BLaER1 (cell line): ENCODE data around the gene PGAM5.
"Not testable (repeated sequence)": the region's sequence is repeated elsewhere in the genome, so short reads cannot be mapped to it uniquely, and the experiment has no call there.

Experiments used
- H3K27ac ChIP-seq: shearing (Covaris generic); formaldehyde crosslinking; 2 replicates; pipeline ENCODE4 v1.8.1; 2022
- H3K27me3 ChIP-seq: shearing (Covaris generic); formaldehyde crosslinking; 2 replicates; pipeline ENCODE4 v1.8.1; 2022
- H3K36me3 ChIP-seq: shearing (Covaris generic); formaldehyde crosslinking; 2 replicates; pipeline ENCODE4 v1.8.1; 2022
- H3K4me1 ChIP-seq: shearing (Covaris generic); formaldehyde crosslinking; 2 replicates; pipeline ENCODE4 v1.8.1; 2022
- H3K4me2 ChIP-seq: shearing (Covaris generic); formaldehyde crosslinking; 2 replicates; pipeline ENCODE4 v1.8.1; 2022
- H3K4me3 ChIP-seq: shearing (Covaris generic); formaldehyde crosslinking; 2 replicates; pipeline ENCODE4 v1.8.1; 2022
- H3K9ac ChIP-seq: shearing (Covaris generic); formaldehyde crosslinking; 2 replicates; pipeline ENCODE4 v1.8.1; 2022
- H3K9me3 ChIP-seq: shearing (Covaris generic); formaldehyde crosslinking; 2 replicates; pipeline ENCODE4 v1.8.1; 2022
- H4K20me1 ChIP-seq: shearing (Covaris generic); formaldehyde crosslinking; 2 replicates; pipeline ENCODE4 v1.8.1; 2022
- Cebpa-rat ChIP-seq: shearing (Covaris generic); IDR thresholded peaks from 2 replicates; pipeline ENCODE4 v1.8.1; 2022

PGAM5 gene

DNA sequence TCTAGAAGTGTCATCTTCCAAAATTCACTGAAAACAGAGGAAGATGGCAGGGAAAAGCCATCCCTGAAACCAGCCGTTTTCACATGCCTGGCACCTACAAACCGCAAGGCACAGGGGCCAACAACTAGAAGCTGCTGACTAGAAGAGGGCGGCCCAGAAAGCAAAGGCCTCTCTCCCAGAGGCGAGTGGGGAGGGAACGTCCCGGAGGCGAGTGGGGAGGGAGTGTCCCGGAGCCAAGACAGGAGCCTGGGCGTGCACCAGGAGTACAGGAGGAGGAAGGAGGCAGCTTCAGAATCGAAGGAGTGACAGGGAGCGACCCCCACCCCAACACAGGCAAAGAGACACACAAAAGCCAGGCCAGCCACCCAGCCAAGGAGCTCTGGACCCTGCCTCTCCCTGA, 30.0 kb downstream of the PGAM5 start:
- peaks cover 100% of the 10 kb centered on the region for H3K36me3 ChIP-seq
- no peaks in the 10 kb centered on the region for H3K9me3 ChIP-seq
- H3K4me1 ChIP-seq, result no peaks in the 10 kb centered on the region
- H3K27me3 ChIP-seq, result no peaks in the 10 kb centered on the region
- peaks cover 99% of the 10 kb centered on the region for H4K20me1 ChIP-seq
- H3K4me3 ChIP-seq, result no peak overlapping the region
- H3K27ac ChIP-seq, result no peak overlapping the region
- TF ChIP-seq Cebpa-rat, result no peak
- H3K9ac ChIP-seq, result no peak overlapping the region
- no peak overlapping the region for H3K4me2 ChIP-seq

DNA sequence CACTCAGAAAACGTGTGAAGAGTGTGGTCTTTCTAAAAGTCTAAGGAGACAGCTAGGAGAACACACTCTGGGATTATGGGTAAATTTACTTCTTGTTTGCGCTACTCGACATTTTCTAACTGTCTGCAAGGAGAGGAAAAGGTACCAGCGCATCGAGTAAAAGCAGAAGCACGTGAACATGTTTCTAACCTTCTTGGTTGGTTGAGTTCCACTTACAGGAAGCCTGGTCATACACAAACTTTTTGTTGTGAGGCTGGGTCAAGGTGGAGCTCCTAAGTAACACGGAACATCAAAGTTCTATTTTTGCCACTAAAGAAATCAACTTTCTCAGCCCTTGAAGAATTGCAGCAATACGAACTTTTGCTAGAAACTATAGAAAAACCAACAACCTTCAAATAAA, 31.0 kb downstream of the PGAM5 start:
- no peak overlapping the region for H3K4me3 ChIP-seq
- peaks cover 100% of the 10 kb centered on the region for H3K36me3 ChIP-seq
- H3K27ac ChIP-seq, result no peak overlapping the region
- H3K9me3 ChIP-seq, result no peaks in the 10 kb centered on the region
- no peak for TF ChIP-seq Cebpa-rat
- no peaks in the 10 kb centered on the region for H3K4me1 ChIP-seq
- no peak overlapping the region for H3K9ac ChIP-seq
- peaks cover 99% of the 10 kb centered on the region for H4K20me1 ChIP-seq
- no peaks in the 10 kb centered on the region for H3K27me3 ChIP-seq
- H3K4me2 ChIP-seq, result no peak overlapping the region

DNA sequence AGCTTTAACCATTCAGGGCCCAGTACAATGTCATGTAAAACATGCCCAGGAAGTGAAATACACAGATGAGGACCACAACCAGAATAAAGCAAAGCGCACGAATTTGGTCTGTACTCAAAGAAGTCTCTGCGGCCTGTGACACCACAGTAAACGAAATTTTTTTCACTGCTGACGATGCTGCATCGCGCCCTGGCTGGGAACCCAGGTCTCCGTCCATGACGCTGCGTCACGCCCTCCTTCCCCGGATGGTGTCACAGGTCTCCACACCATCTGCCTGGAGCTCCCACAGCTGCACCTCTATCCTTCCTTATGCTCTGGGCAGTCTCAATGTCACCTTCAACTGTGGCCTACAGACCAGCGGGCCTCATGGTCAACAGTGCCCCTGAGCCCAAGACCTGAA, 33.2 kb downstream of the PGAM5 start:
- Histone ChIP-seq H3K4me3 (no peak overlapping the region), H3K27me3 (no peaks in the 10 kb centered on the region), H3K36me3 (peaks cover 100% of the 10 kb centered on the region), H4K20me1 (peaks cover 100% of the 10 kb centered on the region), H3K9me3 (no peaks in the 10 kb centered on the region), H3K9ac (no peak overlapping the region), H3K27ac (no peak overlapping the region), H3K4me1 (no peaks in the 10 kb centered on the region), H3K4me2 (no peak overlapping the region)
- no peak for TF ChIP-seq Cebpa-rat

DNA sequence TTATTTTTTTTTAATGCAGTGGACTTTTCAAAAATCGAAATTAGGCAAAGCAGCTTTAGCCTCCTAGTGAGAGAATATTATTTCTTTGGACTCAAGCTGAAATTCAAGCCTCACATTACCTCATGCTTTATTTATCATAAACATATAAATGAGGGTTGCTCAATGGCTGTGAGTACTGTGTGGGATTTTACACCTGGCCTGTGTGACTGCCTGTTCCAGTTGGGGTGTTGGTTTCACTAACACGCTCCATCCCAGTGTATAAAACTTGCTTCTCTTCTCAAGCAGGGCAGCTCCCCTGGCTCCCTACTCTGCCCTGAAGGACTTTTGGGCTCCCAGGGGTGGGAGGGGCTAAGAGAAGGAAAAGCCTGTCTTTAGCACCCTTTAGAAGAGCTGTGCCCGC, 36.0 kb downstream of the PGAM5 start:
- no peak for TF ChIP-seq Cebpa-rat
- Histone ChIP-seq H3K4me1 (no peaks in the 10 kb centered on the region), H3K27ac (no peak overlapping the region), H3K36me3 (peaks cover 100% of the 10 kb centered on the region), H3K4me2 (no peak overlapping the region), H3K9ac (no peak overlapping the region), H3K27me3 (no peaks in the 10 kb centered on the region), H3K9me3 (no peaks in the 10 kb centered on the region), H3K4me3 (no peak overlapping the region), H4K20me1 (peaks cover 100% of the 10 kb centered on the region)

DNA sequence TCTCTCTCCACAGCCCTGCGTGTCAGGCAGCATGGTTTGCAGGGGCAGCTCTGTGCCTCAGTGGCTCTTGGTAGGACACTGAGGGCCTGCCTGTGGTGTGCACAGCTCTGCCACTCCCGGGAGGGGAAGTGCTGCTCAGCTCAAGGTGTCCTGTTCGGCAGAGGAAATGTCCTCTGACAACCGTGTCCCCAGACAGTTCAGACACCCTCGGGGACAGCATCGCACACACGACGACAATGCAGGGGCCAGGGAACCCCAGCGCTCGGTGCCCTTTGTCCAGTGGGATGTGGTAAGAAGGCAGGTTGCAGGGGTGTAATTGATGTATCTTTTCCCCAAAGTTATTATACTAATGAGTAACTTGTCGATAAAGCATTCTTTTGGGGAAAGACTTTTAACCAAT, 36.8 kb downstream of the PGAM5 start:
- Histone ChIP-seq H3K4me2 (no peak overlapping the region), H3K36me3 (peaks cover 100% of the 10 kb centered on the region), H3K4me3 (no peak overlapping the region), H3K27ac (no peak overlapping the region), H3K27me3 (no peaks in the 10 kb centered on the region), H3K9me3 (no peaks in the 10 kb centered on the region), H4K20me1 (peaks cover 100% of the 10 kb centered on the region), H3K9ac (no peak overlapping the region), H3K4me1 (no peaks in the 10 kb centered on the region)
- no peak for TF ChIP-seq Cebpa-rat

GRCh38 chr12:132747896-132748295, 37.3 kb downstream of the PGAM5 start:
- H3K9ac ChIP-seq, result no peak overlapping the region
- no peak for TF ChIP-seq Cebpa-rat
- no peaks in the 10 kb centered on the region for H3K27me3 ChIP-seq
- H3K4me3 ChIP-seq, result no peak overlapping the region
- no peaks in the 10 kb centered on the region for H3K4me1 ChIP-seq
- H3K9me3 ChIP-seq, result no peaks in the 10 kb centered on the region
- H3K36me3 ChIP-seq, result peaks cover 100% of the 10 kb centered on the region
- H3K4me2 ChIP-seq, result no peak overlapping the region
- peaks cover 100% of the 10 kb centered on the region for H4K20me1 ChIP-seq
- H3K27ac ChIP-seq, result no peak overlapping the region

- H3K9me3 ChIP-seq, result no peaks in the 10 kb centered on the region
- H3K9ac ChIP-seq, result no peak overlapping the region
- H3K4me3 ChIP-seq, result no peak overlapping the region
- no peak overlapping the region for H3K27ac ChIP-seq
- peaks cover 100% of the 10 kb centered on the region for H4K20me1 ChIP-seq
- H3K27me3 ChIP-seq, result no peaks in the 10 kb centered on the region
- no peaks in the 10 kb centered on the region for H3K4me1 ChIP-seq
- TF ChIP-seq Cebpa-rat, result no peak
- no peak overlapping the region for H3K4me2 ChIP-seq
- H3K36me3 ChIP-seq, result peaks cover 100% of the 10 kb centered on the region
These were observed 37.7 kb downstream of the PGAM5 start for GRCh38 chr12:132748319-132748718.

DNA sequence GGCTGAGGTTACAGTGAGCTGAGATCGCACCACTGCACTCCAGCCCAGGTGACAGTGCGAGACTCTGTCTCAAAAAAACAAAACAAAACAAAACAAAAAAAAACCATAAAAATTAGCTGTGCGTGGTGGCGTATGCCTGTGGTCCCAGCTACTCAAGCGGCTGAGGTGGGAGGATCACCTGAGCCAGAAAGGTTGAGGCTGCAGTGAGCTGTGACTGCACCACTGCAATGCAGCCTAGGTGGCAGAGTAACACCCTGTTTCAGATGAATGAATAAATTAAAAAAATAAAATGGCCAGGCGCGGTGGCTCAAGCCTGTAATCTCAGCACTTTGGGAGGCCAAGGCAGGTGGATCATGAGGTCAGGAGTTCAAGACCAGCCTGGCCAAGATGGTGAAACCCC, 43.0 kb downstream of the PGAM5 start:
- H3K9ac ChIP-seq, H3K27me3 ChIP-seq, H3K4me3 ChIP-seq, H3K27ac ChIP-seq, H3K9me3 ChIP-seq, H3K4me2 ChIP-seq: not testable (repeated sequence)
- Histone ChIP-seq H3K4me1 (peaks cover 13% of the 10 kb centered on the region), H4K20me1 (peaks cover 100% of the 10 kb centered on the region), H3K36me3 (peaks cover 100% of the 10 kb centered on the region)

DNA sequence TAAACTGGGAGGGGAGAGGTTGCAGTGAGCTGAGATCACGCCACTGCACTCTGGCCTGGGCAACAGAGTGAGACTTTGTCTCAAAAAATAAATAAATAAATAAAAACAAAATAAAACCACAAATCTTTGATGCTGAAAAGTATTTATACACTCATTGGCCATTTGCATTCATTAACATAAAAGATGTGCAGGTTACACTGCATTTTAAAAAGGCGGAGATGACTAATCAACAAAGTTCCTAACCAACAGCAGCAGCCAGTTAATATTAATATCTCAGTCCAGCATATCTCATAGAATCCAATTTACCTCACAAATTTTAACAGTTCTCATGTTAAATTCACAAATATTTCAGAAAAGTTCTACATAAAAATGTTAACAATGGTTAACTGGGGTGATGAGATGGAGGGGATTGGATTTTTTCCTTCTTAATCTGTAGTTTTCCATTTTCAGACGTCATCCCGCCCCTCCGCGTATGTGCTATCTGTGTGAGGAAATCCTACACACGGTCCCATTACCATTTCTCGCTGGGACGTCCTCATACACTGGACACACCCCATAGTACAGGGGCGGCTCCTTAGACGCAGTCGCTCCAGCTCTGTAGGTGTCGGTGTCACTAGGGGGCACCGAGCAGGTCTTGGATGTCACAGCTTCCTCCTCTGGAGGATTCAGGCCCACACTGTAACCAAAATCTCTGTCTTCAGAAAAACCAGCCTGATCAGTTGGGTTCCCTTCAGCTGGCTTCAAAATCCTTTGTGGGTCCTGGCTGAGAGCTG, 43.7 kb downstream of the PGAM5 start:
- Histone ChIP-seq H4K20me1 (peaks cover 100% of the 10 kb centered on the region), H3K27me3 (no peaks in the 10 kb centered on the region), H3K9ac (no peak overlapping the region), H3K4me1 (peaks cover 13% of the 10 kb centered on the region), H3K4me2 (no peak overlapping the region), H3K36me3 (peaks cover 100% of the 10 kb centered on the region), H3K9me3 (no peaks in the 10 kb centered on the region), H3K4me3 (no peak overlapping the region), H3K27ac (no peak overlapping the region)
- no peak for TF ChIP-seq Cebpa-rat

- H3K4me3 ChIP-seq, H3K27me3 ChIP-seq, H3K9me3 ChIP-seq, H3K9ac ChIP-seq, H3K27ac ChIP-seq, H3K4me2 ChIP-seq: not testable (repeated sequence)
- H4K20me1 ChIP-seq, result peaks cover 77% of the 10 kb centered on the region
- peaks cover 65% of the 10 kb centered on the region for H3K36me3 ChIP-seq
- H3K4me1 ChIP-seq, result peaks cover 42% of the 10 kb centered on the region
These were observed 48.2 kb downstream of the PGAM5 start for GRCh38 chr12:132758825-132759224.

DNA sequence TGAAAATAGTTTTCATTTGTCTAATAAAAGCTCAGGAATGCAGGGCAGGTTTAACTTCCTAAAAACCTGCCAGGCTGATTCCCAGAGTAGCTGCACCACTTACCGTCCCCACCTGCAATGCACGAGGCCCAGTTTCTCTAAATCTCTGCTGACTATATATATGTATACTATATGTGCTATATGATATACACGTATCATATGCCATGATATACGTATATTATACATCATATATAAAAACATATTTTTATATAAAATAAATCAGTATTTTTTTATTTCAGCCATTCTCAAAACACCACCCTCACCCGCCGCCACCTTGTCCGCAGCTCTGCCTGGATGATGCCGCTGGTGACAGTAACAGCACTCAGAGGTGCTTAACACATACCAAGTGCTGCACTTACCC, 48.7 kb downstream of the PGAM5 start:
- TF ChIP-seq Cebpa-rat, result no peak
- H3K4me3 ChIP-seq, result no peak overlapping the region
- H3K9me3 ChIP-seq, result no peaks in the 10 kb centered on the region
- peaks cover 48% of the 10 kb centered on the region for H3K4me1 ChIP-seq
- no peaks in the 10 kb centered on the region for H3K27me3 ChIP-seq
- peaks cover 71% of the 10 kb centered on the region for H4K20me1 ChIP-seq
- peaks cover 60% of the 10 kb centered on the region for H3K36me3 ChIP-seq
- H3K4me2 ChIP-seq, result peak overlapping the region; percentile 85
- H3K9ac ChIP-seq, result no peak overlapping the region
- H3K27ac ChIP-seq, result no peak overlapping the region
